ENCODE data around the gene ABHD2.
"Not testable (repeated sequence)": the region's sequence is repeated elsewhere in the genome, so short reads cannot be mapped to it uniquely, and the experiment has no call there.

The ABHD2 gene

GRCh38 chr15:89117790-89118189 lies 29.5 kb downstream of the ABHD2 start:
- DNase-seq (ENCODE audit: low spot score), result no peak
- in situ Hi-C loops (cut with MboI; ENCODE audit: low sequenced_read_pairs, unreplicated experiment), result no loop called here
- no peak for TF ChIP-seq CTCF (IDR thresholded peaks at IDR 0.05; ENCODE audit: borderline replicate concordance, control extremely low read depth, extremely low read depth, insufficient read depth, missing control alignments)

- in situ Hi-C loops (cut with MboI; ENCODE audit: low sequenced_read_pairs, unreplicated experiment), result no loop called here
- TF ChIP-seq CTCF (IDR thresholded peaks at IDR 0.05; ENCODE audit: borderline replicate concordance, control extremely low read depth, extremely low read depth, insufficient read depth, missing control alignments), result no peak
- DNase-seq (ENCODE audit: low spot score), result no peak
Measured at GRCh38 chr15:89118481-89118989, 30.3 kb downstream of the ABHD2 start.

- in situ Hi-C loops (cut with MboI; ENCODE audit: low sequenced_read_pairs, unreplicated experiment), result loop anchor here (10.0 kb wide), 1 partner anchor 55 kb away; no protein-coding TSS in a partner anchor
- no peak for TF ChIP-seq CTCF (IDR thresholded peaks at IDR 0.05; ENCODE audit: borderline replicate concordance, control extremely low read depth, extremely low read depth, insufficient read depth, missing control alignments)
- DNase-seq (ENCODE audit: low spot score), result no peak
Measured at GRCh38 chr15:89119489-89120478, 31.5 kb downstream of the ABHD2 start.

GRCh38 chr15:89120479-89121000 lies 32.3 kb downstream of the ABHD2 start:
- DNase-seq (ENCODE audit: low spot score), result not testable (repeated sequence)
- in situ Hi-C loops (cut with MboI; ENCODE audit: low sequenced_read_pairs, unreplicated experiment), result loop anchor here (10.0 kb wide), 1 partner anchor 56 kb away; no protein-coding TSS in a partner anchor

- no peak for DNase-seq (ENCODE audit: low spot score)
- TF ChIP-seq CTCF (IDR thresholded peaks at IDR 0.05; ENCODE audit: borderline replicate concordance, control extremely low read depth, extremely low read depth, insufficient read depth, missing control alignments), result no peak
- in situ Hi-C loops (cut with MboI; ENCODE audit: low sequenced_read_pairs, unreplicated experiment), result loop anchor here (10.0 kb wide), 1 partner anchor 57 kb away; no protein-coding TSS in a partner anchor
Measured at GRCh38 chr15:89121414-89121813, 33.2 kb downstream of the ABHD2 start.

- no peak for TF ChIP-seq CTCF (IDR thresholded peaks at IDR 0.05; ENCODE audit: borderline replicate concordance, control extremely low read depth, extremely low read depth, insufficient read depth, missing control alignments)
- in situ Hi-C loops (cut with MboI; ENCODE audit: low sequenced_read_pairs, unreplicated experiment), result loop anchor here (10.0 kb wide), 1 partner anchor 58 kb away; no protein-coding TSS in a partner anchor
- no peak for DNase-seq (ENCODE audit: low spot score)
Measured at GRCh38 chr15:89122505-89123180, 34.4 kb downstream of the ABHD2 start.

Measured in GM13976 (cell line).